ENCODE results near the gene NUMBL. TPM values are rescaled to one million over a fixed set of nuclear protein-coding genes. Genes with fewer than 3 reads are reported as not detected.
A peak's percentile ranks its signal among the peaks of the same experiment; 100 is the strongest.

The NUMBL gene
- total and polyA plus RNA-seq, 5 donors from 2014 or later: 0.17 to 10.4 (median 0.60) TPM

GRCh38 chr19:40667602-40668001 lies 22.8 kb downstream of the NUMBL start:
- H3K4me3 ChIP-seq (ENCODE audit: low read depth, low read length): no peak overlapping the region
- Mint-ChIP-seq H3K9me3 (peaks cover 0 to 3% (median 0%) of the 10 kb centered on the region in 7 donors), H3K27ac (no peak overlapping the region), H3K4me3 (no peak overlapping the region), H3K27me3 (no peaks in the 10 kb centered on the region), H3K36me3 (peaks cover 22% of the 10 kb centered on the region), H3K4me1 (peaks cover 0 to 10% (median 4%) of the 10 kb centered on the region in 4 donors)
- H3K27ac ChIP-seq (ENCODE audit: insufficient read depth, low read length, poor library complexity, severe bottlenecking): no peak overlapping the region
- no peaks in the 10 kb centered on the region for H3K27me3 ChIP-seq (ENCODE audit: control insufficient read depth, insufficient read depth, low read length)
- DNase-seq: no peak
- ATAC-seq (ENCODE audit: low read depth in 2 of 2): no peak
- H3K4me1 ChIP-seq (ENCODE audit: control insufficient read depth, insufficient read depth, low read length, poor library complexity, severe bottlenecking): peaks cover 10% of the 10 kb centered on the region
- H3K9me3 ChIP-seq (ENCODE audit: control insufficient read depth in 2 of 2, low read length in 2 of 2): peaks cover 4 to 7% of the 10 kb centered on the region in 2 experiments
- H3K36me3 ChIP-seq (ENCODE audit: control insufficient read depth, insufficient read depth, low read length): peaks cover 9% of the 10 kb centered on the region

GRCh38 chr19:40666803-40667438 lies 23.5 kb downstream of the NUMBL start:
- Histone ChIP-seq H3K4me1 (ENCODE audit: control insufficient read depth, insufficient read depth, low read length, poor library complexity, severe bottlenecking) (peaks cover 14% of the 10 kb centered on the region), H3K36me3 (ENCODE audit: control insufficient read depth, insufficient read depth, low read length) (peaks cover 8% of the 10 kb centered on the region), H3K27ac (ENCODE audit: insufficient read depth, low read length, poor library complexity, severe bottlenecking) (no peak overlapping the region), H3K27me3 (ENCODE audit: control insufficient read depth, insufficient read depth, low read length) (no peaks in the 10 kb centered on the region), H3K9me3 (ENCODE audit: control insufficient read depth in 2 of 2, low read length in 2 of 2) (peaks cover 4 to 7% of the 10 kb centered on the region in 2 experiments), H3K4me3 (ENCODE audit: low read depth, low read length) (no peak overlapping the region)
- H3K4me1 Mint-ChIP-seq: peaks cover 0 to 13% (median 4%) of the 10 kb centered on the region in 4 donors
- no peak overlapping the region for H3K27ac Mint-ChIP-seq
- no peak for DNase-seq
- no peaks in the 10 kb centered on the region for H3K27me3 Mint-ChIP-seq
- peaks cover 0 to 3% (median 0%) of the 10 kb centered on the region in 7 donors for H3K9me3 Mint-ChIP-seq
- H3K36me3 Mint-ChIP-seq: peaks cover 22% of the 10 kb centered on the region
- H3K4me3 Mint-ChIP-seq: no peak overlapping the region
- ATAC-seq (ENCODE audit: low read depth in 2 of 2): no peak

GRCh38 chr19:40663695-40664692 lies 26.5 kb downstream of the NUMBL start:
- ATAC-seq (ENCODE audit: low read depth in 2 of 2) (no peak), DNase-seq (peak in 1 of 3 donors; percentile 8)
- Mint-ChIP-seq H3K27ac (peak overlapping the region; percentile 83 to 92 (median 90)), H3K27me3 (peaks cover 10% of the 10 kb centered on the region), H3K9me3 (no peaks in the 10 kb centered on the region), H3K4me3 (peak overlapping the region; percentile 76 to 90 (median 86)), H3K4me1 (peaks cover 0 to 15% (median 4%) of the 10 kb centered on the region in 4 donors), H3K36me3 (peaks cover 4% of the 10 kb centered on the region)
- H3K36me3 ChIP-seq (ENCODE audit: control insufficient read depth, insufficient read depth, low read length): peaks cover 2% of the 10 kb centered on the region
- H3K9me3 ChIP-seq (ENCODE audit: control insufficient read depth in 2 of 2, low read length in 2 of 2): peaks cover 2 to 4% of the 10 kb centered on the region in 2 experiments
- peak overlapping the region; percentile 74 for H3K27ac ChIP-seq (ENCODE audit: insufficient read depth, low read length, poor library complexity, severe bottlenecking)
- H3K27me3 ChIP-seq (ENCODE audit: control insufficient read depth, insufficient read depth, low read length): no peaks in the 10 kb centered on the region
- no peak overlapping the region for H3K4me3 ChIP-seq (ENCODE audit: low read depth, low read length)
- H3K4me1 ChIP-seq (ENCODE audit: control insufficient read depth, insufficient read depth, low read length, poor library complexity, severe bottlenecking): peaks cover 14% of the 10 kb centered on the region

GRCh38 chr19:40662925-40663694 lies 27.3 kb downstream of the NUMBL start:
- Histone ChIP-seq H3K36me3 (ENCODE audit: control insufficient read depth, insufficient read depth, low read length) (no peaks in the 10 kb centered on the region), H3K9me3 (ENCODE audit: control insufficient read depth in 2 of 2, low read length in 2 of 2) (no peaks in the 10 kb centered on the region), H3K4me1 (ENCODE audit: control insufficient read depth, insufficient read depth, low read length, poor library complexity, severe bottlenecking) (peaks cover 14% of the 10 kb centered on the region), H3K27me3 (ENCODE audit: control insufficient read depth, insufficient read depth, low read length) (no peaks in the 10 kb centered on the region), H3K4me3 (ENCODE audit: low read depth, low read length) (no peak overlapping the region), H3K27ac (ENCODE audit: insufficient read depth, low read length, poor library complexity, severe bottlenecking) (peak overlapping the region; percentile 74)
- Mint-ChIP-seq H3K27ac (peak overlapping the region; percentile 83 to 92 (median 90)), H3K36me3 (no peaks in the 10 kb centered on the region), H3K9me3 (no peaks in the 10 kb centered on the region), H3K27me3 (peaks cover 10% of the 10 kb centered on the region), H3K4me1 (peaks cover 0 to 15% (median 4%) of the 10 kb centered on the region in 4 donors), H3K4me3 (peak overlapping the region; percentile 76 to 93 (median 87))
- ATAC-seq (ENCODE audit: low read depth in 2 of 2) (peak; percentile 92 to 95), DNase-seq (peak; percentile 84 to 90 (median 90))

- Histone ChIP-seq H3K36me3 (ENCODE audit: control insufficient read depth, insufficient read depth, low read length) (no peaks in the 10 kb centered on the region), H3K4me1 (ENCODE audit: control insufficient read depth, insufficient read depth, low read length, poor library complexity, severe bottlenecking) (peaks cover 14% of the 10 kb centered on the region), H3K4me3 (ENCODE audit: low read depth, low read length) (no peak overlapping the region), H3K27ac (ENCODE audit: insufficient read depth, low read length, poor library complexity, severe bottlenecking) (no peak overlapping the region), H3K9me3 (ENCODE audit: control insufficient read depth in 2 of 2, low read length in 2 of 2) (no peaks in the 10 kb centered on the region), H3K27me3 (ENCODE audit: control insufficient read depth, insufficient read depth, low read length) (no peaks in the 10 kb centered on the region)
- Mint-ChIP-seq H3K27me3 (peaks cover 21% of the 10 kb centered on the region), H3K9me3 (no peaks in the 10 kb centered on the region), H3K4me3 (peak overlapping the region in 3 of 4 donors; percentile 22 to 80 (median 27)), H3K4me1 (peaks cover 0 to 15% (median 4%) of the 10 kb centered on the region in 4 donors), H3K36me3 (no peaks in the 10 kb centered on the region), H3K27ac (peak overlapping the region in 1 of 3 donors; percentile 72)
- DNase-seq (no peak), ATAC-seq (ENCODE audit: low read depth in 2 of 2) (no peak)
Observed at GRCh38 chr19:40661616-40662015, 28.8 kb downstream of the NUMBL start.

- ATAC-seq (ENCODE audit: low read depth in 2 of 2) (no peak), DNase-seq (no peak)
- H3K4me1 ChIP-seq (ENCODE audit: control insufficient read depth, insufficient read depth, low read length, poor library complexity, severe bottlenecking): peaks cover 14% of the 10 kb centered on the region
- H3K36me3 Mint-ChIP-seq: no peaks in the 10 kb centered on the region
- peaks cover 0 to 15% (median 4%) of the 10 kb centered on the region in 4 donors for H3K4me1 Mint-ChIP-seq
- H3K27ac ChIP-seq (ENCODE audit: insufficient read depth, low read length, poor library complexity, severe bottlenecking): no peak overlapping the region
- no peaks in the 10 kb centered on the region for H3K36me3 ChIP-seq (ENCODE audit: control insufficient read depth, insufficient read depth, low read length)
- no peaks in the 10 kb centered on the region for H3K9me3 Mint-ChIP-seq
- peaks cover 21% of the 10 kb centered on the region for H3K27me3 Mint-ChIP-seq
- no peak overlapping the region for H3K4me3 ChIP-seq (ENCODE audit: low read depth, low read length)
- no peaks in the 10 kb centered on the region for H3K27me3 ChIP-seq (ENCODE audit: control insufficient read depth, insufficient read depth, low read length)
- H3K27ac Mint-ChIP-seq: no peak overlapping the region
- no peaks in the 10 kb centered on the region for H3K9me3 ChIP-seq (ENCODE audit: control insufficient read depth in 2 of 2, low read length in 2 of 2)
- no peak overlapping the region for H3K4me3 Mint-ChIP-seq
Observed at GRCh38 chr19:40659566-40659965, 30.9 kb downstream of the NUMBL start.

- H3K4me1 Mint-ChIP-seq: peaks cover 0 to 15% (median 4%) of the 10 kb centered on the region in 4 donors
- no peaks in the 10 kb centered on the region for H3K27me3 ChIP-seq (ENCODE audit: control insufficient read depth, insufficient read depth, low read length)
- H3K36me3 Mint-ChIP-seq: no peaks in the 10 kb centered on the region
- no peak overlapping the region for H3K27ac ChIP-seq (ENCODE audit: insufficient read depth, low read length, poor library complexity, severe bottlenecking)
- DNase-seq (no peak), ATAC-seq (ENCODE audit: low read depth in 2 of 2) (no peak)
- peaks cover 14% of the 10 kb centered on the region for H3K4me1 ChIP-seq (ENCODE audit: control insufficient read depth, insufficient read depth, low read length, poor library complexity, severe bottlenecking)
- no peak overlapping the region for H3K4me3 Mint-ChIP-seq
- no peaks in the 10 kb centered on the region for H3K36me3 ChIP-seq (ENCODE audit: control insufficient read depth, insufficient read depth, low read length)
- H3K27ac Mint-ChIP-seq: no peak overlapping the region
- H3K27me3 Mint-ChIP-seq: peaks cover 21% of the 10 kb centered on the region
- no peak overlapping the region for H3K4me3 ChIP-seq (ENCODE audit: low read depth, low read length)
- H3K9me3 Mint-ChIP-seq: no peaks in the 10 kb centered on the region
- no peaks in the 10 kb centered on the region for H3K9me3 ChIP-seq (ENCODE audit: control insufficient read depth in 2 of 2, low read length in 2 of 2)
Observed at GRCh38 chr19:40659116-40659515, 31.3 kb downstream of the NUMBL start.

Measured in CD4-positive, CD25-positive, alpha-beta regulatory T cell (primary cell).